ENCODE data around the gene FNDC5.

Gene FNDC5

GRCh38 chr1:32864375-32865019, 6.2 kb downstream of the FNDC5 start:
- no peak for DNase-seq

GRCh38 chr1:32863881-32864245, 6.8 kb downstream of the FNDC5 start:
- DNase-seq: no peak

GRCh38 chr1:32863218-32863880, 7.4 kb downstream of the FNDC5 start:
- peak in 1 of 14 donors; percentile 29 for DNase-seq

- peak in 2 of 14 donors; percentile 37 to 88 for DNase-seq
Measured at GRCh38 chr1:32861904-32862695, 8.6 kb downstream of the FNDC5 start.

GRCh38 chr1:32860566-32860965, 10.1 kb downstream of the FNDC5 start:
- DNase-seq: no peak

GRCh38 chr1:32859915-32860314, 10.8 kb downstream of the FNDC5 start:
- no peak for DNase-seq

- no peak for DNase-seq
Measured at GRCh38 chr1:32858791-32859190, 11.9 kb downstream of the FNDC5 start.

GRCh38 chr1:32858136-32858535, 12.6 kb downstream of the FNDC5 start:
- no peak for DNase-seq

- DNase-seq: no peak
Measured at GRCh38 chr1:32855861-32856617, 14.7 kb downstream of the FNDC5 start.

- no peak for DNase-seq
Measured at GRCh38 chr1:32848354-32849063, 22.2 kb downstream of the FNDC5 start.

- no peak for DNase-seq
Measured at GRCh38 chr1:32831878-32832277, 38.8 kb downstream of the FNDC5 start.

- no peak for DNase-seq
Measured at GRCh38 chr1:32830092-32830852, 40.4 kb downstream of the FNDC5 start.

GRCh38 chr1:32828341-32828740, 42.4 kb downstream of the FNDC5 start:
- DNase-seq: peak in 1 of 14 donors; percentile 37

- DNase-seq: no peak
Measured at GRCh38 chr1:32825181-32825580, 45.5 kb downstream of the FNDC5 start.

- DNase-seq: no peak
Measured at GRCh38 chr1:32818804-32819541, 51.7 kb downstream of the FNDC5 start.

- peak in 13 of 14 donors; percentile 12 to 83 (median 71) for DNase-seq
Measured at GRCh38 chr1:32817815-32818786, 52.6 kb downstream of the FNDC5 start.

- peak; percentile 91 to 100 (median 98) for DNase-seq
Measured at GRCh38 chr1:32817159-32817814, 53.4 kb downstream of the FNDC5 start, which contains the start of the genes S100PBP and YARS1. Gene S100PBP, plus strand, starts transcription at chr1:32817653. Its CDS starts 8,447 bp downstream, at chr1:32826100. Gene YARS1, minus strand, starts transcription at chr1:32817358. Its CDS starts 114 bp downstream, at chr1:32817244.

GRCh38 chr1:32816676-32817158, 54.0 kb downstream of the FNDC5 start:
- peak in 3 of 14 donors; percentile 35 to 49 (median 42) for DNase-seq

Measured in C1 segment of cervical spinal cord (tissue), 14 donors.